Activated naive CD4-positive, alpha-beta T cell treated with anti-CD3 and anti-CD28 coated beads, Interleukin-2, amount 10 ng/mL, durations not matched to agents 7 days and 5 days (primary cell): Measurements from ENCODE around the gene RYR3.

Experiments used
- CTCF ChIA-PET: fragments of 350-600 bp; sonication (Branson Sonifier 250); formaldehyde crosslinking; loops from one replicate; lab custom pipeline; 2021; ENCODE audit warnings: antibody characterized with exemption; lab: Charles Lee
- DNase-seq: peaks from one replicate; pipeline ENCODE4 v3.0.0-alpha.2; 2020
- H3K27ac Mint-ChIP-seq: one replicate; pipeline ENCODE4 v1.8.0; 2021; ENCODE audit warnings: mild to moderate bottlenecking, moderate library complexity, mixed read lengths
- H3K27me3 Mint-ChIP-seq: one replicate; pipeline ENCODE4 v1.8.0; 2021; ENCODE audit warnings: mild to moderate bottlenecking, mixed read lengths
- H3K36me3 Mint-ChIP-seq: one replicate; pipeline ENCODE4 v1.8.0; 2021; ENCODE audit warnings: mixed read lengths
- H3K4me1 Mint-ChIP-seq: one replicate; pipeline ENCODE4 v1.8.0; 2021; ENCODE audit warnings: mixed read lengths
- H3K4me3 Mint-ChIP-seq: one replicate; pipeline ENCODE4 v1.8.0; 2021; ENCODE audit warnings: mild to moderate bottlenecking, moderate library complexity, mixed read lengths
- H3K9me3 Mint-ChIP-seq: one replicate; pipeline ENCODE4 v1.8.0; 2021; ENCODE audit warnings: mixed read lengths

Gene RYR3

GRCh38 chr15:33343275-33343674 lies 32.5 kb downstream of the RYR3 start:
- no peak overlapping the region for H3K4me3 Mint-ChIP-seq
- H3K9me3 Mint-ChIP-seq: no peaks in the 10 kb centered on the region
- no peaks in the 10 kb centered on the region for H3K4me1 Mint-ChIP-seq
- no peaks in the 10 kb centered on the region for H3K27me3 Mint-ChIP-seq
- H3K36me3 Mint-ChIP-seq: no peaks in the 10 kb centered on the region
- no peak overlapping the region for H3K27ac Mint-ChIP-seq
- DNase-seq: no peak
- CTCF ChIA-PET: no interaction called here

- DNase-seq: no peak
- no peaks in the 10 kb centered on the region for H3K27me3 Mint-ChIP-seq
- H3K27ac Mint-ChIP-seq: no peak overlapping the region
- H3K4me3 Mint-ChIP-seq: no peak overlapping the region
- no peaks in the 10 kb centered on the region for H3K9me3 Mint-ChIP-seq
- H3K36me3 Mint-ChIP-seq: no peaks in the 10 kb centered on the region
- H3K4me1 Mint-ChIP-seq: no peaks in the 10 kb centered on the region
- CTCF ChIA-PET: no interaction called here
Measured at GRCh38 chr15:33344111-33344510, 33.3 kb downstream of the RYR3 start.

GRCh38 chr15:33344530-33344929 lies 33.8 kb downstream of the RYR3 start:
- CTCF ChIA-PET: no interaction called here

GRCh38 chr15:33354411-33354810 lies 43.6 kb downstream of the RYR3 start:
- no peak for DNase-seq
- CTCF ChIA-PET: no interaction called here
- Mint-ChIP-seq H3K4me3 (no peak overlapping the region), H3K27me3 (no peaks in the 10 kb centered on the region), H3K9me3 (no peaks in the 10 kb centered on the region), H3K27ac (no peak overlapping the region), H3K4me1 (no peaks in the 10 kb centered on the region), H3K36me3 (no peaks in the 10 kb centered on the region)

More at GRCh38 chr15:33344530-33344929, 33.8 kb downstream of the RYR3 start:
- H3K27ac Mint-ChIP-seq: no peak overlapping the region
- no peak overlapping the region for H3K4me3 Mint-ChIP-seq
- H3K4me1 Mint-ChIP-seq: no peaks in the 10 kb centered on the region
- H3K9me3 Mint-ChIP-seq: no peaks in the 10 kb centered on the region
- H3K27me3 Mint-ChIP-seq: no peaks in the 10 kb centered on the region
- DNase-seq: no peak
- H3K36me3 Mint-ChIP-seq: no peaks in the 10 kb centered on the region

GRCh38 chr15:33357845-33358244 lies 47.1 kb downstream of the RYR3 start:
- H3K9me3 Mint-ChIP-seq: no peaks in the 10 kb centered on the region
- H3K27ac Mint-ChIP-seq: no peak overlapping the region
- CTCF ChIA-PET: no interaction called here
- H3K36me3 Mint-ChIP-seq: no peaks in the 10 kb centered on the region
- H3K27me3 Mint-ChIP-seq: no peaks in the 10 kb centered on the region
- H3K4me1 Mint-ChIP-seq: no peaks in the 10 kb centered on the region
- H3K4me3 Mint-ChIP-seq: no peak overlapping the region
- no peak for DNase-seq

DNA sequence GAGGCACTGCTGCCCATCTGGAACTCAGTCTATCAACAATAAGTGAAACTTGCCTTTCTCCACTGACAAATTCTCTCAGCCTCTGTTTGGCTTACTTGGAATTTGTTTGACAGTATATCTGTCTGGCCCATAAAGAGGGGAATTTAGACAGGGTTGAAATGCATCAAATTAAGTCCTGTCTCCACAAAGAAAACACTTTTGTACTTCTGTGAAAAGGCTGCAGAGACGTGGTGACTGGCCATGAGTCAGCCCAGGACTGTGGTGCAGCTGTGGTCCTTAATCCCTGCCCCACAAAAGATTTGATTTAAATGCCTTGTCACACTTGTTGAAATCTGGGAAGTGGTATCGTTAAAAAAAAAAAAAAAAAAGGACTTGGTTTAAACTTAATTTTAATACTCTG lies 47.5 kb downstream of the RYR3 start:
- CTCF ChIA-PET: no interaction called here
- no peaks in the 10 kb centered on the region for H3K36me3 Mint-ChIP-seq
- no peak overlapping the region for H3K4me3 Mint-ChIP-seq
- no peaks in the 10 kb centered on the region for H3K27me3 Mint-ChIP-seq
- DNase-seq: no peak
- H3K27ac Mint-ChIP-seq: no peak overlapping the region
- no peaks in the 10 kb centered on the region for H3K4me1 Mint-ChIP-seq
- H3K9me3 Mint-ChIP-seq: no peaks in the 10 kb centered on the region

DNA sequence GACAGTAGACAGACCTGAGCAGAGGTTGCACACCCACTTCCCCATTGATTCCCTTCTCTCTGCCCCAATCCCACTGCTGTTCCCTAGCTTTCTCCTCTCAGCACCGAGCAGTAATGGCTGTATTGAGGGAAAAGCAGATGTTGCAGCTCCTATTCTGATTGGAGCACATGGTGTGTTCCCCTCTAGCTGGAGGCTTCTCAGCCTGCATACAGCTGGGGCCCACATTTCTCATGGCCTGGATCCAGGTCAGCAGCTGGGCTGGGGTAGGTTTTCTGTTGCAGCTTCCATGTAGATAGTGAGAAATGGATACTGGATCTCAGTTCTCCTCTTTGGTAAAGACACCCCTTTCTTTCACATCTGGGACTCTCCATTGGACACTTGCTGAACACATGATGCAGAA lies 50.1 kb downstream of the RYR3 start:
- no peak overlapping the region for H3K27ac Mint-ChIP-seq
- DNase-seq: no peak
- no peaks in the 10 kb centered on the region for H3K9me3 Mint-ChIP-seq
- CTCF ChIA-PET: no interaction called here
- no peaks in the 10 kb centered on the region for H3K27me3 Mint-ChIP-seq
- H3K36me3 Mint-ChIP-seq: no peaks in the 10 kb centered on the region
- no peaks in the 10 kb centered on the region for H3K4me1 Mint-ChIP-seq
- no peak overlapping the region for H3K4me3 Mint-ChIP-seq

- no peak overlapping the region for H3K27ac Mint-ChIP-seq
- CTCF ChIA-PET: no interaction called here
- no peak overlapping the region for H3K4me3 Mint-ChIP-seq
- H3K27me3 Mint-ChIP-seq: peaks cover 4% of the 10 kb centered on the region
- no peak for DNase-seq
- H3K36me3 Mint-ChIP-seq: no peaks in the 10 kb centered on the region
- H3K4me1 Mint-ChIP-seq: no peaks in the 10 kb centered on the region
- no peaks in the 10 kb centered on the region for H3K9me3 Mint-ChIP-seq
Measured at GRCh38 chr15:33369941-33370622, 59.3 kb downstream of the RYR3 start.

DNA sequence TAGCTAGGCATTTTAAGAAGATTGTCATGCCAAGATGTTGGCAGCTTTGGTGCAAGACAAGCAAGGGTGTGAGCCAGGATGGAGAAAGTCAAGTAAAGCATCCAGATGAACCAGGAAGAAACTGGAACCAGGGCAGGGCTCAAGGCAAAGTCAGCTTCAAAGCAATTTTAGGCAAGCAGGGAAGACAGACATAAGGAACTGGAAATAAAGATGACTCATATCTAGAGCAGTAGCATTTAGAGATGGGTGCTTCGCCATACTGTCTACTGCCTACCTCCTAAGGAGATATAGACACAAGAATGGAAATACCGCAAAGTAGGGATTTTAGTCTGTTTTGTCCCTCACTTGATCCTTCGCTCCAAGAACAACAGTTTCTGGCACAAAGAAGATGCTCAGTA lies 59.9 kb downstream of the RYR3 start:
- Mint-ChIP-seq H3K9me3 (no peaks in the 10 kb centered on the region), H3K4me3 (no peak overlapping the region), H3K27me3 (peaks cover 4% of the 10 kb centered on the region), H3K27ac (no peak overlapping the region), H3K4me1 (no peaks in the 10 kb centered on the region), H3K36me3 (no peaks in the 10 kb centered on the region)
- CTCF ChIA-PET: no interaction called here
- no peak for DNase-seq

DNA sequence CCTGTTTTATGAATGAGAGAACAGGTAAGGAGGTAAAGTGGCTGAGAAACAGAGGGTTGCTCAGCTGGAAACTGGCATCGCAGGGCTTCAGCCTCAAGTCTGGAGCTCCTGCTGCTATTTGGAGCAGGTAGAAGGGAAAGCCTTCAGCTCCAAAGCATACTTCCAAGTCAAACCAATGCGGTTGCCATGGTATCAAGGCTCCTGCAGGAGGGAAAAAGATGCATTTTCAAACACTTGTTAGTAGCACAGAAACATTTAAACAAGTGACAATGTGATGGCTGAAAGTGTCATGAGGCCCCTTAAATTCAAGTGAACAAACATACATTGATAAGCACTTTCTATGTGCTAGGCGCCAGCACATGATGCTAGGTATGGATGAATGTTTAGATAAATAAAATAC lies 60.4 kb downstream of the RYR3 start:
- Mint-ChIP-seq H3K27ac (no peak overlapping the region), H3K27me3 (peaks cover 4% of the 10 kb centered on the region), H3K9me3 (no peaks in the 10 kb centered on the region), H3K4me3 (no peak overlapping the region), H3K4me1 (no peaks in the 10 kb centered on the region), H3K36me3 (no peaks in the 10 kb centered on the region)
- DNase-seq: no peak
- CTCF ChIA-PET: no interaction called here

- Mint-ChIP-seq H3K4me3 (no peak overlapping the region), H3K4me1 (no peaks in the 10 kb centered on the region), H3K27me3 (peaks cover 4% of the 10 kb centered on the region)
Measured at GRCh38 chr15:33374226-33374914, 63.6 kb downstream of the RYR3 start.

GRCh38 chr15:33375236-33375635 lies 64.5 kb downstream of the RYR3 start:
- Mint-ChIP-seq H3K4me1 (no peaks in the 10 kb centered on the region), H3K27me3 (peaks cover 4% of the 10 kb centered on the region), H3K27ac (no peak overlapping the region), H3K4me3 (no peak overlapping the region), H3K36me3 (no peaks in the 10 kb centered on the region), H3K9me3 (no peaks in the 10 kb centered on the region)
- CTCF ChIA-PET: no interaction called here
- no peak for DNase-seq

More at GRCh38 chr15:33374226-33374914, 63.6 kb downstream of the RYR3 start:
- Mint-ChIP-seq H3K36me3 (no peaks in the 10 kb centered on the region), H3K9me3 (no peaks in the 10 kb centered on the region), H3K27ac (no peak overlapping the region)
- no peak for DNase-seq
- CTCF ChIA-PET: no interaction called here

GRCh38 chr15:33377204-33377603 lies 66.4 kb downstream of the RYR3 start:
- Mint-ChIP-seq H3K9me3 (no peaks in the 10 kb centered on the region), H3K4me1 (no peaks in the 10 kb centered on the region), H3K27me3 (peaks cover 4% of the 10 kb centered on the region), H3K4me3 (no peak overlapping the region), H3K27ac (no peak overlapping the region), H3K36me3 (no peaks in the 10 kb centered on the region)
- CTCF ChIA-PET: interaction anchor here (1.1 kb wide), 1 partner anchor 14 kb away, joined by 3 read pairs; no protein-coding TSS in a partner anchor
- DNase-seq: no peak

- H3K27me3 Mint-ChIP-seq: peaks cover 4% of the 10 kb centered on the region
- H3K36me3 Mint-ChIP-seq: no peaks in the 10 kb centered on the region
- H3K4me1 Mint-ChIP-seq: no peaks in the 10 kb centered on the region
- no peaks in the 10 kb centered on the region for H3K9me3 Mint-ChIP-seq
- CTCF ChIA-PET: interaction anchor here (0.8 kb wide), 1 partner anchor 17 kb away, joined by 3 read pairs; no protein-coding TSS in a partner anchor
- no peak overlapping the region for H3K4me3 Mint-ChIP-seq
- H3K27ac Mint-ChIP-seq: no peak overlapping the region
- DNase-seq: no peak
Measured at GRCh38 chr15:33378866-33379480, 68.2 kb downstream of the RYR3 start.

DNA sequence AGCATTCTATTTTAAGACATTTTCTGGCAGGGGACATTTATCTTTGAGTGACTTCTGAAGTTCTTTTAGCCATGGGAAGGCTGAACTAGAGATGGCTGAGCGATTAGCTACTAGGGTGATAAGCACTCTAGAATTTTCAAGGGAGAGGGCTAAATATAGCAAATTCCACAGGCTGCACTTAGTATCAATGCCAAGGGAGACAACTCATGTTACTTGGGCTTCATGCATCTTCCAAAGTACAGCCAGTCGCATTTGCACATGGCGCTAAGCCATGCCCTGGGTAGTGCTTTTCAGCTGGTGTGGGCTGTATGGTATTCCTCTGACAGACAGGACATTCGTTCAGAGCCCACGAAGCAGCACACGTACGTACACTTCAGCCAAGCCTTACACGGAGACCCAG lies 69.6 kb downstream of the RYR3 start:
- no peak overlapping the region for H3K27ac Mint-ChIP-seq
- CTCF ChIA-PET: no interaction called here
- no peak for DNase-seq
- H3K4me1 Mint-ChIP-seq: no peaks in the 10 kb centered on the region
- no peaks in the 10 kb centered on the region for H3K27me3 Mint-ChIP-seq
- H3K4me3 Mint-ChIP-seq: no peak overlapping the region
- no peaks in the 10 kb centered on the region for H3K36me3 Mint-ChIP-seq
- no peaks in the 10 kb centered on the region for H3K9me3 Mint-ChIP-seq
